HUES64 (cell line): ENCODE results near the gene ORMDL3.

Experiments used
- H3K27ac ChIP-seq: 2 replicates; pipeline ENCODE4 v1.7.0; 2013; ENCODE audit warnings: low read depth, low read length, inconsistent platforms
- H3K27me3 ChIP-seq: 2 replicates; pipeline ENCODE4 v1.6.1; 2013; ENCODE audit warnings: mild to moderate bottlenecking, low read length; ENCODE audit not compliant: insufficient read depth
- H3K36me3 ChIP-seq: 2 replicates; pipeline ENCODE4 v1.6.1; 2013; ENCODE audit warnings: mild to moderate bottlenecking, low read length; ENCODE audit not compliant: insufficient read depth
- H3K4me1 ChIP-seq: 2 replicates; pipeline ENCODE4 v1.6.1; 2013; ENCODE audit warnings: mild to moderate bottlenecking, low read length, moderate library complexity; ENCODE audit not compliant: insufficient read depth
- H3K4me3 ChIP-seq: 2 replicates; pipeline ENCODE4 v1.5.1; 2013; ENCODE audit warnings: mild to moderate bottlenecking, low read length, moderate library complexity
- H3K9ac ChIP-seq: 2 replicates; pipeline ENCODE4 v1.6.1; 2013; ENCODE audit warnings: mild to moderate bottlenecking, low read depth, low read length
- H3K9me3 ChIP-seq: 2 replicates; pipeline ENCODE4 v1.6.1; 2013; ENCODE audit warnings: low read depth, low read length; ENCODE audit not compliant: insufficient read depth
- WGBS: fragments of 150-250, 120-280 bp; methylation state at CpG from one replicate; pipeline ENCODE4 v1.1.7; 2013; ENCODE audit warnings: missing lambda C conversion rate; 5-methylcytosine and 5-hydroxymethylcytosine counted together

ORMDL3 gene

GRCh38 chr17:39965017-39965699, 37.8 kb upstream of the ORMDL3 start:
- Histone ChIP-seq H3K9me3 (no peaks in the 10 kb centered on the region), H3K9ac (no peak overlapping the region), H3K27me3 (peaks cover under 1% of the 10 kb centered on the region; the same call in 1 of the 2 replicates), H3K27ac (no peak overlapping the region), H3K4me1 (no peaks in the 10 kb centered on the region), H3K4me3 (no peak overlapping the region), H3K36me3 (no peaks in the 10 kb centered on the region)
- WGBS: 77% methylated on average over 8 of the region's 8 CpGs

- 85% methylated on average over 6 of the region's 6 CpGs for WGBS
- H3K36me3 ChIP-seq: no peaks in the 10 kb centered on the region
- H3K4me3 ChIP-seq: no peak overlapping the region
- no peak overlapping the region for H3K27ac ChIP-seq
- H3K4me1 ChIP-seq: no peaks in the 10 kb centered on the region
- H3K27me3 ChIP-seq: no peaks in the 10 kb centered on the region
- no peaks in the 10 kb centered on the region for H3K9me3 ChIP-seq
- H3K9ac ChIP-seq: no peak overlapping the region
Observed at GRCh38 chr17:39963829-39964228, 36.4 kb upstream of the ORMDL3 start.

GRCh38 chr17:39962642-39963220, 35.3 kb upstream of the ORMDL3 start, which contains the start of gene GSDMA:
Gene GSDMA, plus strand, starts transcription at chr17:39963004. Its CDS starts 2,684 bp downstream, at chr17:39965688.
- Histone ChIP-seq H3K27ac (no peak within 1 kb of the TSS), H3K4me1 (no peaks in the 10 kb centered on the region), H3K9ac (no peak within 1 kb of the TSS), H3K36me3 (no peaks in the 10 kb centered on the region), H3K27me3 (no peaks in the 10 kb centered on the region), H3K4me3 (no peak within 1 kb of the TSS), H3K9me3 (no peaks in the 10 kb centered on the region)
- WGBS: 91% methylated on average over 6 of the region's 6 CpGs

GRCh38 chr17:39960524-39961041, 33.2 kb upstream of the ORMDL3 start:
- Histone ChIP-seq H3K9ac (no peak overlapping the region), H3K9me3 (no peaks in the 10 kb centered on the region), H3K4me1 (no peaks in the 10 kb centered on the region), H3K27ac (no peak overlapping the region), H3K27me3 (no peaks in the 10 kb centered on the region), H3K4me3 (no peak overlapping the region), H3K36me3 (no peaks in the 10 kb centered on the region)
- 80% methylated on average over 8 of the region's 8 CpGs for WGBS

GRCh38 chr17:39955726-39956225, 28.4 kb upstream of the ORMDL3 start:
- Histone ChIP-seq H3K27me3 (peaks cover 15% of the 10 kb centered on the region), H3K9me3 (no peaks in the 10 kb centered on the region), H3K4me1 (no peaks in the 10 kb centered on the region; the same call in 1 of the 2 replicates), H3K36me3 (no peaks in the 10 kb centered on the region), H3K9ac (no peak overlapping the region), H3K27ac (no peak overlapping the region), H3K4me3 (no peak overlapping the region)
- 100% methylated on average over 2 of the region's 4 CpGs for WGBS

- Histone ChIP-seq H3K4me1 (no peaks in the 10 kb centered on the region; the same call in 1 of the 2 replicates), H3K27ac (no peak overlapping the region)
- 68% methylated on average over 4 of the region's 4 CpGs for WGBS
Observed at GRCh38 chr17:39954876-39955275, 27.5 kb upstream of the ORMDL3 start.

GRCh38 chr17:39953471-39953888, 26.1 kb upstream of the ORMDL3 start:
- Histone ChIP-seq H3K4me3 (peak overlapping the region; percentile 56), H3K9me3 (no peaks in the 10 kb centered on the region), H3K36me3 (no peaks in the 10 kb centered on the region), H3K27me3 (peaks cover 17% of the 10 kb centered on the region), H3K9ac (peak overlapping the region; percentile 28), H3K4me1 (no peaks in the 10 kb centered on the region; the same call in 1 of the 2 replicates), H3K27ac (peak overlapping the region; percentile 79)
- 19% methylated on average over 9 of the region's 9 CpGs for WGBS

More at GRCh38 chr17:39954876-39955275, 27.5 kb upstream of the ORMDL3 start:
- Histone ChIP-seq H3K9ac (no peak overlapping the region), H3K4me3 (no peak overlapping the region), H3K36me3 (no peaks in the 10 kb centered on the region), H3K9me3 (no peaks in the 10 kb centered on the region), H3K27me3 (peaks cover 17% of the 10 kb centered on the region)

- Histone ChIP-seq H3K27me3 (peaks cover 17% of the 10 kb centered on the region), H3K4me3 (peak overlapping the region; percentile 56), H3K4me1 (no peaks in the 10 kb centered on the region; the same call in 1 of the 2 replicates), H3K36me3 (no peaks in the 10 kb centered on the region), H3K9ac (no peak overlapping the region), H3K27ac (peak overlapping the region; percentile 79; the same call in 1 of the 2 replicates), H3K9me3 (no peaks in the 10 kb centered on the region)
- 3% methylated on average over 46 of the region's 55 CpGs for WGBS
Observed at GRCh38 chr17:39952680-39953470, 25.5 kb upstream of the ORMDL3 start.

GRCh38 chr17:39951924-39952679, 24.7 kb upstream of the ORMDL3 start:
- no peaks in the 10 kb centered on the region; the same call in 1 of the 2 replicates for H3K4me1 ChIP-seq
- H3K36me3 ChIP-seq: no peaks in the 10 kb centered on the region
- no peak overlapping the region for H3K27ac ChIP-seq
- H3K27me3 ChIP-seq: peaks cover 17% of the 10 kb centered on the region
- H3K9ac ChIP-seq: no peak overlapping the region
- no peaks in the 10 kb centered on the region for H3K9me3 ChIP-seq
- 59% methylated on average over 22 of the region's 22 CpGs for WGBS
- peak overlapping the region; percentile 55 for H3K4me3 ChIP-seq

- Histone ChIP-seq H3K4me3 (no peak overlapping the region), H3K27ac (no peak overlapping the region), H3K36me3 (no peaks in the 10 kb centered on the region), H3K9ac (no peak overlapping the region), H3K4me1 (no peaks in the 10 kb centered on the region; the same call in 1 of the 2 replicates), H3K9me3 (no peaks in the 10 kb centered on the region), H3K27me3 (peaks cover 17% of the 10 kb centered on the region)
- 75% methylated on average over 5 of the region's 5 CpGs for WGBS
Observed at GRCh38 chr17:39950871-39951348, 23.5 kb upstream of the ORMDL3 start.
